ENCODE results near the gene TCAIM. TPM values are rescaled to one million over a fixed set of nuclear protein-coding genes. Genes with fewer than 3 reads are reported as not detected.
"Not testable (repeated sequence)": the region's sequence is repeated elsewhere in the genome, so short reads cannot be mapped to it uniquely, and the experiment has no call there.

Gene TCAIM
- total RNA-seq, 4 donors from 2014 or later = 15.6 to 25.0 (median 22.6) TPM

DNA sequence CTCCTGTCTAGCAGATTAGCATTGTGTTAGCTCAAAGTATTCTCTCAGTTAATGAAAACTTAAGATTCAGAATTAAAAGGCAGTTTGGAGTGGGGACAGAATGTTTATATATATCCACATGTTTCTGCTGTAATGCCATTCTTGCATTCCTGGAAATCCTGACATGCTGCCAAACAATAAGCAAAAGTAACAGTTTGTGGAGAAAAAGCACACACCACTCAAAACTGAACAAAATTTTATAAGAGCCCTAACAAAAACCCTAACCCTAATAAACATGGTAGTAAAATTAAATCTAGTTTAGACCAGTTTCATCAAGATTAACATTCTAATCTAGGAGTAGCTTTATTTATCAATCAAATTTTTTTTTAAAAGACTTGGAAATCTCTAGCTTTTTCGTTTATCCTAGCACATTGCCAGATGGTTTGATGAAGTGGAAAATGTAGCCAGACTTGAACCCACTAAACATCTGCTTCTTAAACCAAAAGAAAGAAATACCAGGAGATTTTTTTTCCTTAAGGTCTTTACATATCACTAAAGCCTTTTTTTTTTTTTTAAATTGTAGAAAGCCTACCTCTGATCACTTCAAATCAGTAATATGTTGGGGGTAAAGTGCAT, 3.7 kb downstream of the TCAIM start:
- no peak overlapping the region for H3K4me3 ChIP-seq
- no peak for DNase-seq
- no peak for TF ChIP-seq POLR2A (IDR thresholded peaks at IDR 0.05)
- TF ChIP-seq, protein P1, sequence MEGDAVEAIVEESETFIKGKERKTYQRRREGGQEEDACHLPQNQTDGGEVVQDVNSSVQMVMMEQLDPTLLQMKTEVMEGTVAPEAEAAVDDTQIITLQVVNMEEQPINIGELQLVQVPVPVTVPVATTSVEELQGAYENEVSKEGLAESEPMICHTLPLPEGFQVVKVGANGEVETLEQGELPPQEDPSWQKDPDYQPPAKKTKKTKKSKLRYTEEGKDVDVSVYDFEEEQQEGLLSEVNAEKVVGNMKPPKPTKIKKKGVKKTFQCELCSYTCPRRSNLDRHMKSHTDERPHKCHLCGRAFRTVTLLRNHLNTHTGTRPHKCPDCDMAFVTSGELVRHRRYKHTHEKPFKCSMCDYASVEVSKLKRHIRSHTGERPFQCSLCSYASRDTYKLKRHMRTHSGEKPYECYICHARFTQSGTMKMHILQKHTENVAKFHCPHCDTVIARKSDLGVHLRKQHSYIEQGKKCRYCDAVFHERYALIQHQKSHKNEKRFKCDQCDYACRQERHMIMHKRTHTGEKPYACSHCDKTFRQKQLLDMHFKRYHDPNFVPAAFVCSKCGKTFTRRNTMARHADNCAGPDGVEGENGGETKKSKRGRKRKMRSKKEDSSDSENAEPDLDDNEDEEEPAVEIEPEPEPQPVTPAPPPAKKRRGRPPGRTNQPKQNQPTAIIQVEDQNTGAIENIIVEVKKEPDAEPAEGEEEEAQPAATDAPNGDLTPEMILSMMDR (IDR thresholded peaks at IDR 0.05) = no peak
- peaks cover 0 to 45% (median 4%) of the 10 kb centered on the region in 3 donors for H3K4me1 ChIP-seq
- no peaks in the 10 kb centered on the region for H3K36me3 ChIP-seq
- H3K27me3 ChIP-seq = no peaks in the 10 kb centered on the region
- 21 to 38% methylated on average over 1 of the region's 1 CpG for WGBS, 2 donors
- H3K9me3 ChIP-seq = no peaks in the 10 kb centered on the region
- peak overlapping the region in 2 of 4 donors; percentile 1 to 11 for H3K27ac ChIP-seq
- intact Hi-C loops (cut with DNase I) = loop anchor here (10.0 kb wide), 1 partner anchor 523 kb away; the partner anchor contains the start of gene TMEM42

DNA sequence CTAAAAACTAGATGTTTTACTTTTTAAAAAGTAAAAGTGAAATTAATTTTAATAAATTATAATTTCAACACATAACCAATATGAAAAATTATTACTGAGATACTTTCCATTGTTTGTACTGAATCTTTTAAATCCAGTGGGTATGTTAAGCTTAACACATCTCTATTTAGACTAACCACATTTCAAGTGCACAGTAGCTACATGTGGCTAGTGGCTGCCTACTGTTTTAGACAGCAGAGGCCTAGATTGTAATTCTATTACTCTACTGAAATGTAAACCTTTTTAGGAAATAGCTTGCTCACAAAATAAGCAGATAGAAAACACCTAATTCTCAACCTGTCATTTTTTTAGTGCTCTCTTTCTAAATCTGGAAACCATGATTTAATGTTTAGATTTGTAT, 4.9 kb downstream of the TCAIM start:
- TF ChIP-seq POLR2A (IDR thresholded peaks at IDR 0.05) = no peak
- TF ChIP-seq, protein P1 (IDR thresholded peaks at IDR 0.05) = no peak
- no peaks in the 10 kb centered on the region for H3K27me3 ChIP-seq
- no peak overlapping the region for H3K27ac ChIP-seq
- H3K4me1 ChIP-seq = peaks cover 0 to 44% (median 4%) of the 10 kb centered on the region in 3 donors
- no peak overlapping the region for H3K4me3 ChIP-seq
- no peaks in the 10 kb centered on the region for H3K36me3 ChIP-seq
- DNase-seq = no peak
- H3K9me3 ChIP-seq = no peaks in the 10 kb centered on the region
- intact Hi-C loops (cut with DNase I) = loop anchor here (10.0 kb wide), 1 partner anchor 521 kb away; the partner anchor contains the start of gene TMEM42

DNA sequence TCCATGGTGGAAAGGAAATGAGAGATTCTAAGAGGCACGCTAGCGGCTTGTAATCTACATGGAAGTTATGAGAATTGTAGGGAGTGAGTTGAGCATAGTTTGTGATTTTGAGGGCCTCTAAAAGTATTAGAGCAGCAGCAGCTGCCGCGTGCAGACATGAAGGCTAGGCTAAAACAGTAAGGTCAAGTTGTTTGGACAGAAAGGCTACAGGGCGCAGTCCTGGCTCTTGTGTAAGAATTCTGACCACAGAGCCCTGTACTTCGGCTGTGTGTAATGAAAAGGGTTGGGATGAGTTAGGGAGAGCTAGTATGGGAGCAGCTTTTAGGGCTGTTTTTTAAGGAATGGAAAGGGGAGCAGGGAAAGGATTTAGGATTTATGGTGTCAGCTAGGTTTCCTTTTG, 8.0 kb downstream of the TCAIM start:
- not testable (repeated sequence) for H3K4me3 ChIP-seq, H3K36me3 ChIP-seq, DNase-seq, H3K27me3 ChIP-seq, H3K9me3 ChIP-seq, H3K27ac ChIP-seq
- WGBS, 2 donors = 84 to 90% methylated on average over 6 of the region's 6 CpGs
- intact Hi-C loops (cut with DNase I) = loop anchor here (10.0 kb wide), 1 partner anchor 518 kb away; the partner anchor contains the start of gene TMEM42
- H3K4me1 ChIP-seq = peaks cover 0 to 18% (median 0%) of the 10 kb centered on the region in 3 donors

DNA sequence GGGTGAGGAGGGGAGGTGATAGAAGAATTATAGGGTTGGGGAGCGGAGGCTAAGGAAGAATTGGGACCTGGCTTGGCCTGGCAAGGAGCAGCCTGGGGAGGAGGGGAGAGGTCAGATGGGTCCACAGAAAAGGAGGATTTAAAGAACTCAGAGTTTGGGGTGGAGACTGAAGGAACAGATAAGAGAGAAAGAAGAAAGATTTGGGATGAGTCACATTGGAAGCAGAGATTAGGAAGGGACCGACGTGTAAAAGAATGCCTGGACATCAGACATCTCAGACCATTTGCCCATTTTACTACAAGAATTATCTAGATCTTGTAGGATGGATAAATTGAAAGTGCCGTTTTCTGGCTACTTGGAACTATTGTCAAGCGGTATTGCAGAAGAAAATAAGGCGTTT, 10.4 kb downstream of the TCAIM start:
- 86 to 87% methylated on average over 6 of the region's 6 CpGs for WGBS, 2 donors
- no peak overlapping the region for H3K4me3 ChIP-seq
- TF ChIP-seq, protein P1 (IDR thresholded peaks at IDR 0.05) = no peak
- no peak for TF ChIP-seq POLR2A (IDR thresholded peaks at IDR 0.05)
- no peak for DNase-seq
- H3K9me3 ChIP-seq = no peaks in the 10 kb centered on the region
- intact Hi-C loops (cut with DNase I) = loop anchor here (10.0 kb wide), 1 partner anchor 516 kb away; the partner anchor contains the start of gene TMEM42
- peaks cover 0 to 11% (median 0%) of the 10 kb centered on the region in 3 donors for H3K4me1 ChIP-seq
- H3K27me3 ChIP-seq = no peaks in the 10 kb centered on the region
- H3K27ac ChIP-seq = no peak overlapping the region
- H3K36me3 ChIP-seq = no peaks in the 10 kb centered on the region

DNA sequence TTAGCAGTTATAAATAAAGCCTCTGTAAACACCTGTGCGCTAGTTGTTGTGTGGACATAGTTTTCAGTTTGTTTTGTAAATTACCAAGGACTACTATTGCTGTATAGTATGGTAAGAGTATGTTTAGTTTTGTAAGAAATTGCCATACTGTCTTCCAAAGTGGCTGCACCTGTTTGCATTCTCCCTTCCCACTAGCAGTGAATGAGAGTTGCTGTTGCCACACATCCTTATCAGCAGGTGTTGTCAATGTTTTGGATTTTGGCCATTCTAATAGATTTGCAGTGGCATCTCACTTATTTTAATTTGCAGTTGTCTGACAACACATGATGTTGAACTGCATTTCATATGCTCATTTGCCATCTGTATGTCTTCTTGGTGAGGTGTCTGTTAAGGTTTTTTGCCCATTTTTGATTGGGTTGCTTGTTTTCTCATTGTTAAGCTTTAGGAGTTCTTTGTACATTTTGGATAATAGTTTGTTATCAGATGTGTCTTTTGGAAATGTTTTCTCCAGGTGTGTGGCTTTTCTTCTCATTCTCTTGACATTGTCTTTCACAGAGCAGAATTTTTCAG, 14.9 kb downstream of the TCAIM start:
- Histone ChIP-seq H3K36me3 (peaks cover 0 to 11% (median 4%) of the 10 kb centered on the region in 3 donors), H3K9me3 (no peaks in the 10 kb centered on the region), H3K27me3 (no peaks in the 10 kb centered on the region), H3K4me3 (no peak overlapping the region), H3K27ac (no peak overlapping the region), H3K4me1 (peaks cover 0 to 17% (median 3%) of the 10 kb centered on the region in 3 donors)
- DNase-seq = no peak
- intact Hi-C loops (cut with DNase I) = no loop called here
- TF ChIP-seq, protein P1 (IDR thresholded peaks at IDR 0.05) = no peak
- TF ChIP-seq POLR2A (IDR thresholded peaks at IDR 0.05) = no peak
- 100% methylated on average over 1 of the region's 1 CpG for WGBS, 2 donors
